Upper lobe of left lung (tissue), 6 donors: ENCODE results near the gene CRHR2. TPM values are rescaled to one million over a fixed set of nuclear protein-coding genes. Genes with fewer than 3 reads are reported as not detected.

Experiments used
- ATAC-seq, 2 donors: fragments of 200-7000 bp; cut with Tn5 transposase; one replicate each; pipeline ENCODE4 v1.9.1; 2022; ENCODE audit warnings: mild to moderate bottlenecking in 2 of 2, moderate library complexity in 2 of 2; ENCODE audit not compliant: low FRiP score in 2 of 2
- DNase-seq, 2 donors: peaks; one replicate each; pipeline ENCODE4 v3.0.0-alpha.2; 2019 to 2020
- H3K27ac ChIP-seq, 4 donors: fragments of 200-600 bp; sonication (generic); one replicate each; pipeline ENCODE4 v1.5.1; 2016 to 2019
- H3K27me3 ChIP-seq, 4 donors: fragments of 200-600 bp; sonication (generic); one replicate each; pipeline ENCODE4 v1.5.1; 2017 to 2019
- H3K36me3 ChIP-seq, 4 donors: fragments of 200-600 bp; sonication (generic); one replicate each; pipeline ENCODE4 v1.5.1; 2016 to 2019
- H3K4me1 ChIP-seq, 4 donors: fragments of 200-600 bp; sonication (generic); one replicate each; pipeline ENCODE4 v1.5.1; 2018 to 2019
- H3K4me3 ChIP-seq, 4 donors: fragments of 200-600 bp; sonication (generic); one replicate each; pipeline ENCODE4 v1.5.1; 2017 to 2019; ENCODE audit warnings: mild to moderate bottlenecking in 2 of 4, moderate library complexity in 1 of 4
- H3K9me3 ChIP-seq, 4 donors: fragments of 200-600 bp; sonication (generic); one replicate each; pipeline ENCODE4 v1.5.1; 2018 to 2019
- EP300 ChIP-seq, 4 donors: sonication (generic); formaldehyde crosslinking; IDR thresholded peaks; one replicate each; pipeline ENCODE4 v1.5.1; 2017; ENCODE audit warnings: antibody characterized with exemption in 4 of 4, control low read depth in 2 of 4
- POLR2A ChIP-seq, 4 donors: fragments of 450-650 bp; IDR thresholded peaks; one replicate each; pipeline ENCODE4 v1.5.1; 2016 to 2017; ENCODE audit warnings: antibody characterized with exemption in 4 of 4, mild to moderate bottlenecking in 2 of 4
- POLR2AphosphoS5 ChIP-seq, 2 donors: sonication (generic); formaldehyde crosslinking; IDR thresholded peaks; one replicate each; pipeline ENCODE4 v1.5.1; 2017; ENCODE audit warnings: antibody characterized with exemption in 2 of 2
- WGBS, 2 donors: methylation state at CpG; one replicate each; pipeline ENCODE4 v1.1.5; 2017 to 2018; 5-methylcytosine and 5-hydroxymethylcytosine counted together
- total RNA-seq, 6 donors: library from RNA; depleted of rRNA in 4 of 6; stranded (reverse); fragments of >200 nt in 4 of 6; gene quantifications; one replicate each; pipeline versions ENCODE4 v1.1.0 to v1.2.1, GENCODE V29; 2016 to 2021
- TF ChIP-seq, protein P1 (sequence below), 6 experiments: fragments of 450-650 bp in 4 of 6; fragments of 200-600 bp in 2 of 6; sonication (generic) in 2 of 6; IDR thresholded peaks; one replicate each; pipeline ENCODE4 v1.5.1; 2016 to 2019; ENCODE audit warnings: antibody characterized with exemption in 6 of 6
- donor health status: DM: no; HTN: no; CAD: no; lungs with moderate emphysema.
- donor health status: DM: no; HTN: yes; CAD: no; lungs with severe emphysema.

CRHR2 gene
- 1 to 10 TPM in 1 of 6 donors, under 1 TPM in 3, not detected in 2; 0.10 to 1.0 (median 0.44) TPM for total RNA-seq

- WGBS, 2 donors = 5 to 30% methylated on average over 9 to 55 of the region's 67 CpGs
- TF ChIP-seq POLR2AphosphoS5 (IDR thresholded peaks at IDR 0.05) (no peak), EP300 (IDR thresholded peaks at IDR 0.05) (no peak), POLR2A (IDR thresholded peaks at IDR 0.05) (no peak)
- TF ChIP-seq, protein P1, sequence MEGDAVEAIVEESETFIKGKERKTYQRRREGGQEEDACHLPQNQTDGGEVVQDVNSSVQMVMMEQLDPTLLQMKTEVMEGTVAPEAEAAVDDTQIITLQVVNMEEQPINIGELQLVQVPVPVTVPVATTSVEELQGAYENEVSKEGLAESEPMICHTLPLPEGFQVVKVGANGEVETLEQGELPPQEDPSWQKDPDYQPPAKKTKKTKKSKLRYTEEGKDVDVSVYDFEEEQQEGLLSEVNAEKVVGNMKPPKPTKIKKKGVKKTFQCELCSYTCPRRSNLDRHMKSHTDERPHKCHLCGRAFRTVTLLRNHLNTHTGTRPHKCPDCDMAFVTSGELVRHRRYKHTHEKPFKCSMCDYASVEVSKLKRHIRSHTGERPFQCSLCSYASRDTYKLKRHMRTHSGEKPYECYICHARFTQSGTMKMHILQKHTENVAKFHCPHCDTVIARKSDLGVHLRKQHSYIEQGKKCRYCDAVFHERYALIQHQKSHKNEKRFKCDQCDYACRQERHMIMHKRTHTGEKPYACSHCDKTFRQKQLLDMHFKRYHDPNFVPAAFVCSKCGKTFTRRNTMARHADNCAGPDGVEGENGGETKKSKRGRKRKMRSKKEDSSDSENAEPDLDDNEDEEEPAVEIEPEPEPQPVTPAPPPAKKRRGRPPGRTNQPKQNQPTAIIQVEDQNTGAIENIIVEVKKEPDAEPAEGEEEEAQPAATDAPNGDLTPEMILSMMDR (IDR thresholded peaks at IDR 0.05) = peak in 5 of 6 experiments; percentile 17 to 52 (median 35)
- H3K36me3 ChIP-seq = no peaks in the 10 kb centered on the region
- no peak within 1 kb of the TSS for H3K27ac ChIP-seq
- ATAC-seq (peak; percentile 3 to 68), DNase-seq (peak; percentile 47 to 87)
- peak within 1 kb of the TSS; percentile 1 to 50 (median 43) for H3K4me3 ChIP-seq
- no peaks in the 10 kb centered on the region for H3K9me3 ChIP-seq
- H3K27me3 ChIP-seq = peaks cover 0 to 25% (median 13%) of the 10 kb centered on the region in 4 donors
- peaks cover 13 to 18% (median 18%) of the 10 kb centered on the region in 4 donors for H3K4me1 ChIP-seq
Measured at GRCh38 chr7:30682212-30683083, at the start of gene CRHR2. Gene CRHR2 (minus strand): TSS chr7:30682456. CDS start chr7:30682280, 176 bp downstream.

- WGBS, 2 donors = 68 to 73% methylated on average over 11 of the region's 11 CpGs
- H3K36me3 ChIP-seq = no peaks in the 10 kb centered on the region
- no peaks in the 10 kb centered on the region for H3K9me3 ChIP-seq
- H3K4me3 ChIP-seq = no peak overlapping the region
- no peak overlapping the region for H3K27ac ChIP-seq
- H3K27me3 ChIP-seq = no peaks in the 10 kb centered on the region
- no peak for TF ChIP-seq EP300 (IDR thresholded peaks at IDR 0.05)
- TF ChIP-seq POLR2A (IDR thresholded peaks at IDR 0.05) = no peak
- TF ChIP-seq, protein P1 (IDR thresholded peaks at IDR 0.05) = no peak
- no peak for TF ChIP-seq POLR2AphosphoS5 (IDR thresholded peaks at IDR 0.05)
- no peak for ATAC-seq
- no peak for DNase-seq
- no peaks in the 10 kb centered on the region for H3K4me1 ChIP-seq
Measured at GRCh38 chr7:30731581-30731980, 49.3 kb upstream of the CRHR2 start.

GRCh38 chr7:30730996-30731395 lies 48.7 kb upstream of the CRHR2 start:
- Histone ChIP-seq H3K36me3 (no peaks in the 10 kb centered on the region), H3K9me3 (no peaks in the 10 kb centered on the region), H3K4me1 (no peaks in the 10 kb centered on the region), H3K27me3 (no peaks in the 10 kb centered on the region), H3K4me3 (no peak overlapping the region), H3K27ac (no peak overlapping the region)
- 84 to 87% methylated on average over 4 of the region's 4 CpGs for WGBS, 2 donors
- TF ChIP-seq POLR2AphosphoS5 (IDR thresholded peaks at IDR 0.05) (no peak), EP300 (IDR thresholded peaks at IDR 0.05) (no peak)
- TF ChIP-seq, protein P1 (IDR thresholded peaks at IDR 0.05) = no peak
- ATAC-seq = no peak
- no peak for DNase-seq

GRCh38 chr7:30730097-30730496 lies 47.8 kb upstream of the CRHR2 start:
- Histone ChIP-seq H3K4me1 (no peaks in the 10 kb centered on the region), H3K27ac (no peak overlapping the region), H3K9me3 (no peaks in the 10 kb centered on the region), H3K4me3 (no peak overlapping the region), H3K27me3 (no peaks in the 10 kb centered on the region), H3K36me3 (no peaks in the 10 kb centered on the region)
- ATAC-seq (no peak), DNase-seq (no peak)
- TF ChIP-seq POLR2AphosphoS5 (IDR thresholded peaks at IDR 0.05) (no peak), POLR2A (IDR thresholded peaks at IDR 0.05) (no peak), EP300 (IDR thresholded peaks at IDR 0.05) (no peak)
- TF ChIP-seq, protein P1 (IDR thresholded peaks at IDR 0.05) = no peak
- 100% methylated on average over 1 to 2 of the region's 2 CpGs for WGBS, 2 donors
